Epithelial cell of esophagus (primary cell): ENCODE data around the gene ZNF586.
A peak's percentile ranks its signal among the peaks of the same experiment; 100 is the strongest.
"Not testable (repeated sequence)": the region's sequence is repeated elsewhere in the genome, so short reads cannot be mapped to it uniquely, and the experiment has no call there.

Source experiments
- DNase-seq: peaks from one replicate; pipeline ENCODE4 v3.0.0; 2010; ENCODE audit warnings: low read depth
- H3K4me3 ChIP-seq: 2 replicates; pipeline ENCODE4 v1.5.1; 2011; ENCODE audit warnings: mild to moderate bottlenecking, low read length, control low read depth
- TF ChIP-seq, protein P1 (sequence below): IDR thresholded peaks from 2 replicates; pipeline ENCODE4 v1.5.1; 2011; ENCODE audit warnings: low read depth, mild to moderate bottlenecking, low read length, control low read depth, inconsistent platforms; ENCODE audit not compliant: insufficient read depth; ENCODE audit errors: missing control alignments

The ZNF586 gene

DNA sequence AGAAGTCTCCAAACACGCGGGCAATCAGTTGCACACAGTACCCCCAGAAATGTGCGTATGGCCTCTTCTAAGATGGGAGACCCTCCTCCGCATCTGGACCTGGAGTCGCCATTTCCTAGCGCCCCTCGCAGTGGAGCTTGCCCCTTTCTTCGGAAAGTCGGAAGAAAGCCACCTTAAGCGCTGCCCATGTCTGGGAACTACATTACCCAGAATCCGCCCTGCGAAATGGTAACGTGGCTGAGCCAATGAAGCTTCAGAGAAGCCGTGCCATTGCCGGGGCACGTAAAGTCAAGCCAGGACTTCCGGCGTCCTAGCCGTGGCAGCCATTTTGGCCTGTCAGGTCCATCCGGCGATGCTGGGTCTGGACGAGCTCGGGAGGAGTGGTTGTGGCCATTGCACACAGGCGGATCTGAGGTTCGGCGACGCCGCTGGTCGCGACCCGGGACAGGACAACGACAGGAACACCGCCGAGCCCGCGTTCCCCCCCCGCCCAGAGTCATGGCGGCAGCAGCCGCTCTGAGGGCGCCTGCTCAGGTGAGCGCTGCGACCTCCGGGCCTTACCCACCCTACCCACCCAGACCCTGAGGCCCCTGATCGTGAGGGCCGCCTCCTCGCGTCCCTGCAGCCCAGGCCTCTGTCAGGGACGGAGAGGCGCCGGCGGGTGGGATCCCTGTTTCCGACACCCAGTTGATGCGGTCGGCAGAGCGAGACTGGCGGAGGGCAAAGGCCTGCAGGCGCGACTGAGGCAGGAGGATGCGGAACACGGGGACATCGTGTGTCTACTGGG, at the start of gene ZNF586:
Gene ZNF586 (plus strand): TSS at position 332 of the 787 bp plus-strand sequence. CDS start 167 bp downstream, at position 499.
- TF ChIP-seq, protein P1, sequence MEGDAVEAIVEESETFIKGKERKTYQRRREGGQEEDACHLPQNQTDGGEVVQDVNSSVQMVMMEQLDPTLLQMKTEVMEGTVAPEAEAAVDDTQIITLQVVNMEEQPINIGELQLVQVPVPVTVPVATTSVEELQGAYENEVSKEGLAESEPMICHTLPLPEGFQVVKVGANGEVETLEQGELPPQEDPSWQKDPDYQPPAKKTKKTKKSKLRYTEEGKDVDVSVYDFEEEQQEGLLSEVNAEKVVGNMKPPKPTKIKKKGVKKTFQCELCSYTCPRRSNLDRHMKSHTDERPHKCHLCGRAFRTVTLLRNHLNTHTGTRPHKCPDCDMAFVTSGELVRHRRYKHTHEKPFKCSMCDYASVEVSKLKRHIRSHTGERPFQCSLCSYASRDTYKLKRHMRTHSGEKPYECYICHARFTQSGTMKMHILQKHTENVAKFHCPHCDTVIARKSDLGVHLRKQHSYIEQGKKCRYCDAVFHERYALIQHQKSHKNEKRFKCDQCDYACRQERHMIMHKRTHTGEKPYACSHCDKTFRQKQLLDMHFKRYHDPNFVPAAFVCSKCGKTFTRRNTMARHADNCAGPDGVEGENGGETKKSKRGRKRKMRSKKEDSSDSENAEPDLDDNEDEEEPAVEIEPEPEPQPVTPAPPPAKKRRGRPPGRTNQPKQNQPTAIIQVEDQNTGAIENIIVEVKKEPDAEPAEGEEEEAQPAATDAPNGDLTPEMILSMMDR, result no peak
- H3K4me3 ChIP-seq, result peak within 1 kb of the TSS; percentile 79
- DNase-seq, result peak; percentile 96

GRCh38 chr19:57719901-57720519, 49.5 kb upstream of the ZNF586 start:
- TF ChIP-seq, protein P1, result no peak
- H3K4me3 ChIP-seq, result no peak overlapping the region
- no peak for DNase-seq

GRCh38 chr19:57720878-57721277, 48.6 kb upstream of the ZNF586 start:
- no peak for DNase-seq
- TF ChIP-seq, protein P1, result no peak
- no peak overlapping the region for H3K4me3 ChIP-seq

GRCh38 chr19:57738320-57738719, 31.2 kb upstream of the ZNF586 start:
- TF ChIP-seq, protein P1, result peak; percentile 58
- not testable (repeated sequence) for H3K4me3 ChIP-seq
- peak; percentile 48 for DNase-seq

DNA sequence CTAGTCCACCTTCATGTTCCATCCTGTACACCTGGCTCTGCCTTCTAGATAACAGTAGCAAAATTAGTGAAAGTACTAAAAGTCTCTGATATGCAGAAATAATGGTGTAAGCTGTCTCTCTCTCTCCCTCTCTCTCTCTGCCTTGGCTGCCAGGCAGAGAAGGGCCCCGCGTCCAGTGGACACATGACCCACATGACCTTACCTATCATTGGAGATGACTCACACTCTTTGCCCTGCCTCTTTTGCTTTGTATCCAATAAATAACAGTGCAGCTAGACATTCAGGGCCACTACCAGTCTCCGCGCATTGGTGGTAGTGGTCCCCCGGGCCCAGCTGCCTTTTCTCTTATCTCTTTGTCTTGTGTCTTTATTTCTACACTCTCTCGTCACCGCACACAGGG, 30.7 kb upstream of the ZNF586 start:
- DNase-seq, H3K4me3 ChIP-seq: not testable (repeated sequence)

- H3K4me3 ChIP-seq, result peak within 1 kb of the TSS; percentile 94
- TF ChIP-seq, protein P1, result no peak
- DNase-seq, result peak; percentile 95
Observed at GRCh38 chr19:57746580-57747471, 22.6 kb upstream of the ZNF586 start, which contains the start of gene ZNF776. Gene ZNF776, plus strand, starts transcription at chr19:57746815. Its CDS starts 244 bp downstream, at chr19:57747059.

- TF ChIP-seq, protein P1, result no peak
- DNase-seq, result no peak
- H3K4me3 ChIP-seq, result peak overlapping the region; percentile 94
Observed at GRCh38 chr19:57747472-57747807, 22.0 kb upstream of the ZNF586 start.
